IMR-90 (cell line): Measurements from ENCODE around the gene GSTA2. TPM values are rescaled to one million over a fixed set of nuclear protein-coding genes. Genes with fewer than 3 reads are reported as not detected.

ENCODE experiments used
- ATAC-seq: fragments of 200-7000 bp; cut with Tn5 transposase; 2 replicates; pipeline ENCODE4 v1.9.1; 2020; ENCODE audit warnings: low read depth, mild to moderate bottlenecking, moderate library complexity
- BruUV-seq: library from RNA; stranded (reverse); fragments of 400-500 nt; replicated peaks from 2 replicates; lab custom pipeline; 2021; lab: Mats Ljungman, UMichigan
- CTCF ChIA-PET: fragments of 300-600 bp; formaldehyde crosslinking; extraction: SDS; loops from one replicate; lab custom pipeline; 2021; ENCODE audit warnings: antibody characterized with exemption; lab: Yijun Ruan, JAX
- POLR2A ChIA-PET: fragments of 300-600 bp; sonication (Branson Sonifier 250); formaldehyde crosslinking; loops from one replicate; lab custom pipeline; 2022; ENCODE audit warnings: antibody characterized with exemption; ENCODE audit not compliant: unreplicated experiment; lab: Charles Lee
- DNase-seq: peaks from one replicate; pipeline ENCODE4 v3.0.0; 2013
- H2AFZ ChIP-seq: replicated peaks from 2 replicates; pipeline ENCODE3; 2013; ENCODE audit warnings: low read length, mild to moderate bottlenecking; ENCODE audit not compliant: poor library complexity
- H2AK5ac ChIP-seq: 2 replicates; pipeline ENCODE4 v1.6.1; 2013; ENCODE audit warnings: low read depth, low read length, inconsistent platforms
- H2AK9ac ChIP-seq: replicated peaks from 2 replicates; pipeline ENCODE3; 2013; ENCODE audit warnings: mild to moderate bottlenecking, low read depth, low read length, moderate library complexity; ENCODE audit not compliant: poor library complexity
- H2BK120ac ChIP-seq: 2 replicates; pipeline ENCODE4 v1.6.1; 2013; ENCODE audit warnings: low read depth, low read length, inconsistent platforms
- H2BK15ac ChIP-seq: 3 replicates; pipeline ENCODE4 v1.6.1; 2013; ENCODE audit warnings: low read depth, low read length, inconsistent platforms
- H2BK20ac ChIP-seq: 2 replicates; pipeline ENCODE4 v1.6.1; 2013; ENCODE audit warnings: low read depth, mild to moderate bottlenecking, inconsistent platforms, low read length, moderate library complexity
- H2BK5ac ChIP-seq: 2 replicates; pipeline ENCODE4 v1.6.1; 2013; ENCODE audit warnings: mild to moderate bottlenecking, low read depth, low read length, inconsistent platforms; ENCODE audit not compliant: poor library complexity, severe bottlenecking
- H3K14ac ChIP-seq: replicated peaks from 2 replicates; pipeline ENCODE4 v1.6.1; 2013; ENCODE audit warnings: low read depth, low read length, inconsistent platforms
- H3K18ac ChIP-seq: 2 replicates; pipeline ENCODE4 v1.6.1; 2013; ENCODE audit warnings: low read depth, low read length, control low read depth
- H3K23ac ChIP-seq: 2 replicates; pipeline ENCODE4 v1.6.1; 2013; ENCODE audit warnings: low read depth, low read length, inconsistent platforms
- H3K27ac ChIP-seq: 2 replicates; pipeline ENCODE4 v1.5.1; 2013; ENCODE audit warnings: mild to moderate bottlenecking, control low read depth, low read length; ENCODE audit not compliant: insufficient read depth
- H3K27me3 ChIP-seq: 2 replicates; pipeline ENCODE4 v1.6.1; 2013; ENCODE audit warnings: low read length; ENCODE audit not compliant: control insufficient read depth, insufficient read depth
- H3K36me3 ChIP-seq: 2 replicates; pipeline ENCODE4 v1.6.1; 2013; ENCODE audit warnings: low read length, mixed read lengths; ENCODE audit not compliant: control insufficient read depth, insufficient read depth
- H3K4ac ChIP-seq: 2 replicates; pipeline ENCODE4 v1.6.1; 2013; ENCODE audit warnings: low read depth, low read length, inconsistent platforms
- H3K4me1 ChIP-seq: 2 replicates; pipeline ENCODE4 v1.6.1; 2013; ENCODE audit warnings: low read length, mixed read lengths; ENCODE audit not compliant: control insufficient read depth, insufficient read depth
- H3K4me2 ChIP-seq: 2 replicates; pipeline ENCODE4 v1.6.1; 2013; ENCODE audit warnings: low read depth, mild to moderate bottlenecking, control low read depth, low read length, moderate library complexity
- H3K4me3 ChIP-seq: 2 replicates; pipeline ENCODE4 v1.5.1; 2013; ENCODE audit warnings: low read depth, mild to moderate bottlenecking, control low read depth, low read length, moderate library complexity; ENCODE audit not compliant: insufficient read depth
- H3K56ac ChIP-seq: 2 replicates; pipeline ENCODE4 v1.6.1; 2013; ENCODE audit warnings: low read length, inconsistent platforms; ENCODE audit not compliant: insufficient read depth; ENCODE audit errors: extremely low read depth
- H3K79me1 ChIP-seq, 2 experiments: 2 replicates each; pipeline ENCODE4 v1.6.1; 2013; ENCODE audit warnings: low read length in 2 of 2, inconsistent platforms in 1 of 2, low read depth in 1 of 2
- H3K9ac ChIP-seq: 2 replicates; pipeline ENCODE4 v1.6.1; 2013; ENCODE audit warnings: low read depth, low read length, control low read depth
- H3K9me1 ChIP-seq: 2 replicates; pipeline ENCODE4 v1.6.1; 2013; ENCODE audit warnings: low read length, inconsistent platforms; ENCODE audit not compliant: insufficient read depth
- H3K9me3 ChIP-seq: 2 replicates; pipeline ENCODE4 v1.6.1; 2013; ENCODE audit warnings: low read length; ENCODE audit not compliant: control insufficient read depth, insufficient read depth
- H4K20me1 ChIP-seq: 2 replicates; pipeline ENCODE4 v1.6.1; 2013; ENCODE audit warnings: low read length, inconsistent platforms; ENCODE audit not compliant: insufficient read depth
- H4K5ac ChIP-seq: 2 replicates; pipeline ENCODE4 v1.6.1; 2013; ENCODE audit warnings: mild to moderate bottlenecking, low read depth, low read length, control low read depth
- H4K8ac ChIP-seq, 2 experiments: 2 replicates each; pipeline ENCODE4 v1.6.1; 2013; ENCODE audit warnings: low read depth in 2 of 2, low read length in 2 of 2, control low read depth in 1 of 2, inconsistent platforms in 1 of 2
- H4K91ac ChIP-seq: 2 replicates; pipeline ENCODE4 v1.6.1; 2013; ENCODE audit warnings: low read depth, low read length, inconsistent platforms; ENCODE audit not compliant: insufficient read depth
- BHLHE40 ChIP-seq: fragments of 150-350 bp; IDR thresholded peaks from 2 replicates; pipeline ENCODE4 v1.6.1; 2016; ENCODE audit warnings: mild to moderate bottlenecking, low read depth, low read length
- CEBPB ChIP-seq: IDR thresholded peaks from 2 replicates; pipeline ENCODE4 v1.6.1; 2012; ENCODE audit warnings: low read depth, low read length, improper control_type of control experiment
- CHD1 ChIP-seq: IDR thresholded peaks from 2 replicates; pipeline ENCODE4 v1.6.1; 2012; ENCODE audit warnings: low read depth, low read length, improper control_type of control experiment
- FOS ChIP-seq: fragments of 150-350 bp; IDR thresholded peaks from 2 replicates; pipeline ENCODE4 v1.6.1; 2016; ENCODE audit warnings: low read depth, low read length
- MAFK ChIP-seq: IDR thresholded peaks from 2 replicates; pipeline ENCODE4 v1.6.1; 2012; ENCODE audit warnings: low read depth, low read length, improper control_type of control experiment
- MAZ ChIP-seq: IDR thresholded peaks from 2 replicates; pipeline ENCODE4 v1.6.1; 2012; ENCODE audit warnings: low read depth, mild to moderate bottlenecking, low read length, improper control_type of control experiment, moderate library complexity, borderline replicate concordance
- MXI1 ChIP-seq: IDR thresholded peaks from 2 replicates; pipeline ENCODE4 v1.6.1; 2012; ENCODE audit warnings: low read depth, mild to moderate bottlenecking, low read length, moderate library complexity, borderline replicate concordance
- NFE2L2 ChIP-seq: fragments of 150-350 bp; IDR thresholded peaks from 2 replicates; pipeline ENCODE4 v1.6.1; 2016; ENCODE audit warnings: low read depth, mild to moderate bottlenecking, low read length
- POLR2A ChIP-seq: IDR thresholded peaks from 2 replicates; pipeline ENCODE4 v1.6.1; 2012; ENCODE audit warnings: mild to moderate bottlenecking, low read depth, low read length
- RAD21 ChIP-seq: IDR thresholded peaks from 2 replicates; pipeline ENCODE4 v1.6.1; 2012; ENCODE audit warnings: low read length, improper control_type of control experiment
- RCOR1 ChIP-seq: IDR thresholded peaks from 2 replicates; pipeline ENCODE4 v1.6.1; 2012; ENCODE audit warnings: mild to moderate bottlenecking, low read length, improper control_type of control experiment; ENCODE audit not compliant: insufficient replicate concordance
- RFX5 ChIP-seq: IDR thresholded peaks from 2 replicates; pipeline ENCODE4 v1.8.0; 2012; ENCODE audit warnings: low read depth, mild to moderate bottlenecking, low read length, moderate library complexity
- USF2 ChIP-seq: fragments of 150-350 bp; IDR thresholded peaks from 2 replicates; pipeline ENCODE4 v1.6.1; 2017; ENCODE audit warnings: mild to moderate bottlenecking, antibody characterized with exemption, low read length, low read depth
- WGBS, 2 experiments: methylation state at CpG; one replicate each; pipeline versions ENCODE4 v1.1.5 to v1.1.7; 2013; ENCODE audit warnings: missing lambda C conversion rate in 2 of 2; ENCODE audit not compliant: insufficient read length in 1 of 2; ENCODE audit errors: extremely low coverage in 2 of 2; 5-methylcytosine and 5-hydroxymethylcytosine counted together
- dilution Hi-C: fragments of 300-500 bp; cut with HindIII; formaldehyde crosslinking; loops from one replicate; pipeline ENCODE4 v1.14.3; 2018; ENCODE audit warnings: low sequenced_read_pairs; ENCODE audit not compliant: unreplicated experiment
- in situ Hi-C: fragments of 300-500 bp; cut with MboI; formaldehyde crosslinking; loops from 3 replicates; pipeline ENCODE4 v1.14.3; 2019; ENCODE audit warnings: low sequenced_read_pairs, inconsistent platforms, mixed read lengths
- intact Hi-C: fragments of 100-400 bp; cut with micrococcal nuclease; formaldehyde crosslinking; loops from 2 replicates; pipeline ENCODE4 v1.10.0; 2022
- polyA plus RNA-seq, 3 experiments: library from polyadenylated mRNA; depleted of rRNA; stranded (reverse); fragments of >200 nt; gene quantifications; 2 replicates each; pipeline ENCODE4 v1.2.3, GENCODE V29; 2012; ENCODE audit warnings: low replicate concordance in 1 of 3
- total RNA-seq: library from RNA; depleted of rRNA; stranded (reverse); fragments of >200 nt; gene quantifications from 2 replicates; pipeline ENCODE4 v1.2.3, GENCODE V29; 2012
- TF ChIP-seq, protein P1 (sequence below): conservative IDR thresholded peaks from 2 replicates; pipeline ENCODE4 v1.5.1; 2012; ENCODE audit warnings: mild to moderate bottlenecking, low read depth, low read length, improper control_type of control experiment
- TF ChIP-seq, protein P2 (sequence below): fragments of 150-350 bp; IDR thresholded peaks from 2 replicates; pipeline ENCODE4 v1.6.1; 2016; ENCODE audit warnings: low read depth, mild to moderate bottlenecking, low read length, moderate library complexity, borderline replicate concordance

The GSTA2 gene
- total and polyA plus RNA-seq, 2 of the 4 experiments (the other 2 are of a cell fraction): not detected

- WGBS, 2 experiments: no CpG with 5 or more reads among the region's 3 CpGs
- no peak for TF ChIP-seq USF2
- TF ChIP-seq MAFK: no peak
- TF ChIP-seq, protein P1, sequence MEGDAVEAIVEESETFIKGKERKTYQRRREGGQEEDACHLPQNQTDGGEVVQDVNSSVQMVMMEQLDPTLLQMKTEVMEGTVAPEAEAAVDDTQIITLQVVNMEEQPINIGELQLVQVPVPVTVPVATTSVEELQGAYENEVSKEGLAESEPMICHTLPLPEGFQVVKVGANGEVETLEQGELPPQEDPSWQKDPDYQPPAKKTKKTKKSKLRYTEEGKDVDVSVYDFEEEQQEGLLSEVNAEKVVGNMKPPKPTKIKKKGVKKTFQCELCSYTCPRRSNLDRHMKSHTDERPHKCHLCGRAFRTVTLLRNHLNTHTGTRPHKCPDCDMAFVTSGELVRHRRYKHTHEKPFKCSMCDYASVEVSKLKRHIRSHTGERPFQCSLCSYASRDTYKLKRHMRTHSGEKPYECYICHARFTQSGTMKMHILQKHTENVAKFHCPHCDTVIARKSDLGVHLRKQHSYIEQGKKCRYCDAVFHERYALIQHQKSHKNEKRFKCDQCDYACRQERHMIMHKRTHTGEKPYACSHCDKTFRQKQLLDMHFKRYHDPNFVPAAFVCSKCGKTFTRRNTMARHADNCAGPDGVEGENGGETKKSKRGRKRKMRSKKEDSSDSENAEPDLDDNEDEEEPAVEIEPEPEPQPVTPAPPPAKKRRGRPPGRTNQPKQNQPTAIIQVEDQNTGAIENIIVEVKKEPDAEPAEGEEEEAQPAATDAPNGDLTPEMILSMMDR: no peak
- TF ChIP-seq CHD1: no peak
- no peak for TF ChIP-seq RFX5
- TF ChIP-seq FOS: no peak
- TF ChIP-seq, protein P2, sequence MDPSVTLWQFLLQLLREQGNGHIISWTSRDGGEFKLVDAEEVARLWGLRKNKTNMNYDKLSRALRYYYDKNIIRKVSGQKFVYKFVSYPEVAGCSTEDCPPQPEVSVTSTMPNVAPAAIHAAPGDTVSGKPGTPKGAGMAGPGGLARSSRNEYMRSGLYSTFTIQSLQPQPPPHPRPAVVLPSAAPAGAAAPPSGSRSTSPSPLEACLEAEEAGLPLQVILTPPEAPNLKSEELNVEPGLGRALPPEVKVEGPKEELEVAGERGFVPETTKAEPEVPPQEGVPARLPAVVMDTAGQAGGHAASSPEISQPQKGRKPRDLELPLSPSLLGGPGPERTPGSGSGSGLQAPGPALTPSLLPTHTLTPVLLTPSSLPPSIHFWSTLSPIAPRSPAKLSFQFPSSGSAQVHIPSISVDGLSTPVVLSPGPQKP: no peak
- no peak for TF ChIP-seq RCOR1
- TF ChIP-seq NFE2L2: no peak
- TF ChIP-seq MAZ: no peak
- no peak for TF ChIP-seq BHLHE40
- no peak for TF ChIP-seq POLR2A
- no peak for TF ChIP-seq MXI1
- TF ChIP-seq RAD21: no peak
- TF ChIP-seq CEBPB: no peak
- Histone ChIP-seq H2BK5ac (no peak overlapping the region), H3K27me3 (no peaks in the 10 kb centered on the region), H3K4me2 (no peak overlapping the region), H3K4ac (no peak overlapping the region), H4K20me1 (no peaks in the 10 kb centered on the region), H3K4me3 (no peak overlapping the region), H3K9me1 (peaks cover 8% of the 10 kb centered on the region), H4K8ac (no peak overlapping the region), H2AK9ac (no peak overlapping the region), H3K9me3 (0 out of 2 replicates have a peak, but pooled peaks cover 2% of the 10 kb centered on the region), H3K56ac (no peak overlapping the region), H2AFZ (no peak overlapping the region), H2BK15ac (no peak overlapping the region), H4K5ac (no peak overlapping the region), H4K91ac (no peak overlapping the region), H3K9ac (no peak overlapping the region), H2BK120ac (no peak overlapping the region), H3K14ac (no peak overlapping the region), H3K23ac (no peak overlapping the region), H2BK20ac (no peak overlapping the region), H3K36me3 (no peaks in the 10 kb centered on the region), H2AK5ac (no peak overlapping the region), H3K79me1 (no peaks in the 10 kb centered on the region), H3K4me1 (peaks cover 9% of the 10 kb centered on the region), H3K27ac (no peak overlapping the region), H3K18ac (no peak overlapping the region)
- CTCF ChIA-PET: no interaction called here
- dilution Hi-C loops: no loop called here
- in situ Hi-C loops: loop anchor here (5.0 kb wide), 1 partner anchor 39 kb away; no protein-coding TSS in a partner anchor
- BruUV-seq: no TSS peak
- POLR2A ChIA-PET: no interaction called here
- ATAC-seq (no peak), DNase-seq (no peak)
- intact Hi-C loops: no loop called here
These were observed 24.6 kb upstream of the GSTA2 start for GRCh38 chr6:52787917-52788316.
